ENCODE results near the gene TTC1. TPM values are rescaled to one million over a fixed set of nuclear protein-coding genes. Genes with fewer than 3 reads are reported as not detected.

TTC1 gene
- total RNA-seq, 3 donors from 2014 or later (not counting 1 experiment from before 2014, with no cell fraction given) = 28.1 to 34.9 (median 33.6) TPM

DNA sequence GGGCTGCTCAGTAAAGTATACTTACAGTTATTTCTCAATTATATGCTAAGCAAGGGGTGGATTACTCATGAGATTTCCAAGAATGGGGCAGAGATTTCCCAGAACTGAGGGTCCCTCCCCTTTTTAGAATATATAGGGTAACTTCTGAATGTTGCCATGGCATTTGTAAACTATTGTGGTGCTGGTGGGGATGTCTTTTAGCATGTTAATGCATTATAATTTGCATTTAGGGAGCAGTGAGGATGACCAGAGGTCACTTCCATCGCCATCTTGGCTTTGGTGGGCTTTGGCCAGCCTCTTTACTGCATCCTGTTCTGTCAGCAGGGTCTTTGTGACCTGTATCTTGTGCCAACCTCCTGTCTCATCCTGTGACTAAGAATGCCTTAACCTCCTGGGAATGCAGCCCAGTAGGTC is 35.5 kb downstream of the TTC1 start:
- no peak for ATAC-seq
- no peak overlapping the region for H3K4me3 ChIP-seq (ENCODE audit: low read length)
- no peak overlapping the region for H3K27ac ChIP-seq (ENCODE audit: low read length)
- Mint-ChIP-seq H3K9me3 (no peaks in the 10 kb centered on the region), H3K4me3 (no peak overlapping the region), H3K27ac (no peak overlapping the region), H3K36me3 (peaks cover 11% of the 10 kb centered on the region), H3K27me3 (ENCODE audit: low read depth in 2 of 2) (no peaks in the 10 kb centered on the region), H3K4me1 (no peaks in the 10 kb centered on the region)
- intact Hi-C loops (cut with micrococcal nuclease) = no loop called here
- no peak for TF ChIP-seq CTCF (IDR thresholded peaks at IDR 0.05)
- DNase-seq = no peak
- 100% methylated on average over 1 of the region's 1 CpG for WGBS (ENCODE audit: insufficient coverage)
- H3K9me3 ChIP-seq (ENCODE audit: control insufficient read depth, insufficient read depth, low read length) = no peaks in the 10 kb centered on the region
- H3K4me1 ChIP-seq (ENCODE audit: control insufficient read depth, insufficient read depth, low read length) = no peaks in the 10 kb centered on the region
- H3K27me3 ChIP-seq (ENCODE audit: control insufficient read depth, insufficient read depth, low read length) = no peaks in the 10 kb centered on the region
- peaks cover 19% of the 10 kb centered on the region for H3K36me3 ChIP-seq (ENCODE audit: control insufficient read depth, insufficient read depth, low read length)

DNA sequence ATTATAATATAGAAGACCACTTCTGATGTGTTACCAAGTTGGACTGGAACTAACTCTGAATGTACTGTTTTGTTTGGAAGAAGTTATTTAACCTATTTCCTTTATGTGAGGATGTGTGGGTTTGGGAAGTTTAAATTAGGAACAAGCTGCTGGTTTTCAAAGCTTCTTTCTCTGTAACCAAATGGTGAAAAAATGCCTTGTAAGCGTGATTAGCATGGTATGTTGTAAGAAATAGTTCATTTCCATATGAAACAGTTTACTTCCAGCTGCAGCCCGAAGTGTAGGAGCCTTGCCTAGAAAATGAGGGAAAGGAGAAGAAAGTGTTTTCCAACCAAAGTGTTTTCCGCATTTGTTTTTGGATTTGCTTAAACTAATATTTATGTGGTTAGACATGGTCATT is 36.0 kb downstream of the TTC1 start:
- peaks cover 19% of the 10 kb centered on the region for H3K36me3 ChIP-seq (ENCODE audit: control insufficient read depth, insufficient read depth, low read length)
- ATAC-seq = no peak
- intact Hi-C loops (cut with micrococcal nuclease) = no loop called here

DNA sequence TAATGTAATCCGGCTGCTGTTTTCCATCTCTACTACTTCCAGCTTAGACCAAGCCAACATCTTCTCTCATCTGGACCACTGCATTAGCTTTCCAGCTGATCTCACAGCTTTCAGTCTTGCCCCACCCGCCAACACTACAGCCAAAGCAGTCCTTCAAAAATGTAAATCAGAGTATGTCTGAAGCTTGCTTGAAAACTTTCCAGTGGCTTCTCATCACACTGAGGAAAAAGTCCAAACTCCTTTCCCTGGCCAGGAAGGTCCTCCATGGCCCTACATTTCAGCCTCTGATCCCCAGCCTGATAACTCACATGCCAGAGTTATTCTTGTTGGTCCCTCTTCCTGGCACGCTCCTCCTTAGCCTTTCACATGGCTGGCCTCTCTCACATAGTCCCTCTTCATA is 38.5 kb downstream of the TTC1 start:
- Mint-ChIP-seq H3K27me3 (ENCODE audit: low read depth in 2 of 2) (no peaks in the 10 kb centered on the region), H3K4me3 (no peak overlapping the region), H3K27ac (no peak overlapping the region), H3K36me3 (peaks cover 23% of the 10 kb centered on the region), H3K4me1 (no peaks in the 10 kb centered on the region), H3K9me3 (no peaks in the 10 kb centered on the region)
- H3K9me3 ChIP-seq (ENCODE audit: control insufficient read depth, insufficient read depth, low read length) = no peaks in the 10 kb centered on the region
- H3K4me1 ChIP-seq (ENCODE audit: control insufficient read depth, insufficient read depth, low read length) = no peaks in the 10 kb centered on the region
- no peaks in the 10 kb centered on the region for H3K27me3 ChIP-seq (ENCODE audit: control insufficient read depth, insufficient read depth, low read length)
- H3K36me3 ChIP-seq (ENCODE audit: control insufficient read depth, insufficient read depth, low read length) = peaks cover 35% of the 10 kb centered on the region
- intact Hi-C loops (cut with micrococcal nuclease) = no loop called here
- DNase-seq (no peak), ATAC-seq (no peak)
- no peak overlapping the region for H3K4me3 ChIP-seq (ENCODE audit: low read length)
- WGBS (ENCODE audit: insufficient coverage) = 98% methylated on average over 3 of the region's 3 CpGs
- no peak for TF ChIP-seq CTCF (IDR thresholded peaks at IDR 0.05)
- H3K27ac ChIP-seq (ENCODE audit: low read length) = no peak overlapping the region

More for the DNA sequence above, 36.0 kb downstream of the TTC1 start:
- H3K27me3 Mint-ChIP-seq (ENCODE audit: low read depth in 2 of 2) = no peaks in the 10 kb centered on the region
- DNase-seq = no peak
- H3K27ac Mint-ChIP-seq = no peak overlapping the region
- Histone ChIP-seq H3K4me3 (ENCODE audit: low read length) (no peak overlapping the region), H3K27me3 (ENCODE audit: control insufficient read depth, insufficient read depth, low read length) (no peaks in the 10 kb centered on the region), H3K27ac (ENCODE audit: low read length) (no peak overlapping the region), H3K4me1 (ENCODE audit: control insufficient read depth, insufficient read depth, low read length) (no peaks in the 10 kb centered on the region), H3K9me3 (ENCODE audit: control insufficient read depth, insufficient read depth, low read length) (no peaks in the 10 kb centered on the region)
- H3K36me3 Mint-ChIP-seq = peaks cover 13% of the 10 kb centered on the region
- H3K9me3 Mint-ChIP-seq = no peaks in the 10 kb centered on the region
- H3K4me3 Mint-ChIP-seq = no peak overlapping the region
- no peaks in the 10 kb centered on the region for H3K4me1 Mint-ChIP-seq
- WGBS (ENCODE audit: insufficient coverage) = 94% methylated on average over 3 of the region's 3 CpGs
- no peak for TF ChIP-seq CTCF (IDR thresholded peaks at IDR 0.05)

- H3K4me3 Mint-ChIP-seq = no peak overlapping the region
- intact Hi-C loops (cut with micrococcal nuclease) = no loop called here
- no peak for TF ChIP-seq CTCF (IDR thresholded peaks at IDR 0.05)
- Histone ChIP-seq H3K4me3 (ENCODE audit: low read length) (no peak overlapping the region), H3K9me3 (ENCODE audit: control insufficient read depth, insufficient read depth, low read length) (no peaks in the 10 kb centered on the region), H3K27ac (ENCODE audit: low read length) (no peak overlapping the region), H3K36me3 (ENCODE audit: control insufficient read depth, insufficient read depth, low read length) (peaks cover 39% of the 10 kb centered on the region), H3K4me1 (ENCODE audit: control insufficient read depth, insufficient read depth, low read length) (no peaks in the 10 kb centered on the region), H3K27me3 (ENCODE audit: control insufficient read depth, insufficient read depth, low read length) (no peaks in the 10 kb centered on the region)
- H3K9me3 Mint-ChIP-seq = no peaks in the 10 kb centered on the region
- 97% methylated on average over 9 of the region's 9 CpGs for WGBS (ENCODE audit: insufficient coverage)
- peaks cover 23% of the 10 kb centered on the region for H3K36me3 Mint-ChIP-seq
- DNase-seq = no peak
- no peak for ATAC-seq
- H3K27me3 Mint-ChIP-seq (ENCODE audit: low read depth in 2 of 2) = no peaks in the 10 kb centered on the region
- H3K27ac Mint-ChIP-seq = no peak overlapping the region
- H3K4me1 Mint-ChIP-seq = no peaks in the 10 kb centered on the region
These were observed 39.2 kb downstream of the TTC1 start for GRCh38 chr5:160048131-160048530.

Measured in natural killer cell (primary cell).